ENCODE results near the gene ACTRT2. TPM values are rescaled to one million over a fixed set of nuclear protein-coding genes. Genes with fewer than 3 reads are reported as not detected.

The ACTRT2 gene
- total RNA-seq, 1 donor = not detected

DNA sequence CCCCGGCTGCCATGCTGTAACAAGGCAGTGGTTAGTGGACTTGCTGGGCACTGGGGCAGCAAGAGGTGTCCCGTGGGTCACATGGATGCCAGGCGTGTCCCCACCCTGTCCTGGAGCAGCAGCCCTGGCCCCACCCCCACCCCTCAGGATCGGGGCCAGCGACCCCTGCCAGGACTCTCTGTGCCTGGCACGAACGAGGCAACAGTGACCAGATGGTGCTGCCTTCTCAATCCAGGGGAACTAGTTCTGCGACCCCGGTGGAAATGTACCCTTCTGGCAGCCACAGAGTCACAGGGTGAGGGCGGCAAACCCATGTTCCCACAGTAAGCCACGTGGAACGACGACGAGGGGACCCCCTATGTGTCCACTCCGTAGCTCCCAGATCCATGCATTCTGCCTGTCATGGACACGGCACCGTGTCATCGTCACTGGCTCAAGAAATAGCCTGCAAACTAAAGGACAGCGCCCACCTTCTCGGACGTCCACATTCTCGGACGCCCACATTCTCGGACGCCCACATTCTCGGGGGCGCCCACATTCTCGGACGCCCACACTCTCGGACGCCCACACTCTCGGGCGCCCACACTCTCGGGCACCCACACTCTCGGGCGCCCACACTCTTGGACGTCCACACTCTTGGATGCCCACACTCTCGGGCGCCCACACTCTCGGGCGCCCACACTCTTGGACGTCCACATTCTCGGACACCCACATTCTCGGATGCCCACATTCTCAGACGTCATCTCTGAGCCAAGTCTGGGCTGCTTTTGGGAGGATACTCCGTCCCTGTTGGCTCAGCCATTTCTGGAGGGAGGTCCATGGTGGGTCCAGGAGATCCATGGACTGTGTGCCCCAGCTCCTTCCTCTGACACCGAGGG is 19.6 kb upstream of the ACTRT2 start:
- no peak for DNase-seq (ENCODE audit: low read depth in 2 of 3, low spot score in 2 of 3)

DNA sequence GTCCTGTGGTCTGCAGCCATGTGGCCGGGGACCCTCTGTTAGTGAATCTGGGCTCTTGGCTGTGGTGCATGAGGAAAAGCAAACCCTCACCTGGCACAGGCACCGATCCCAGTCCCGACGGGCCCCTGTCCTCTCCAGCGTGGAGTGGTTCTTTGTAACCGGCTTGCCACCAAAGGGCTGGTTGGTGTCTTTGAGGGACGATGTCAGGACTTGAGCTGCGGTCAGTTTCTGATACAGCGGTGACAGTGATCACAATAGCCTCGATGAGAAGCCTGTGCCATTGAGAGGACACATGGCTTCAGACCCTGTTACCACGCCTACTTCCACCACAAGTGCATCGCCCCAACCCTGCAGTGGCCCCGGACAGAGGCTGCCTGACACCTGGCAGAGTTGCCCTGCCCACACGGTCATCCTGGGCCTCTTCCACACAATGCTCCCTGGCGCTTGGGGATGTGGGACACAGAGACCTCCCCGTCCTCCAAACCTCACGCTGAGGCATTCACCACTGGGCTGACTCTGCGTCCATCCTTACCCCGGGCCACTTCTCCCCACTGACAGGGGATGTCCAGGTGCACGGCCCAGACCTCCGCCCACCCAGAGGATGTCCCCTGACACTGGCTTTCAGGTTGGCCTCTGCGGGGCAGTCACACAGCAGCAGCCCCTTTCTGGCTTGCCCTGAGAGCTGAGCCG is 18.8 kb upstream of the ACTRT2 start:
- DNase-seq (ENCODE audit: low read depth in 2 of 3, low spot score in 2 of 3) = no peak

DNA sequence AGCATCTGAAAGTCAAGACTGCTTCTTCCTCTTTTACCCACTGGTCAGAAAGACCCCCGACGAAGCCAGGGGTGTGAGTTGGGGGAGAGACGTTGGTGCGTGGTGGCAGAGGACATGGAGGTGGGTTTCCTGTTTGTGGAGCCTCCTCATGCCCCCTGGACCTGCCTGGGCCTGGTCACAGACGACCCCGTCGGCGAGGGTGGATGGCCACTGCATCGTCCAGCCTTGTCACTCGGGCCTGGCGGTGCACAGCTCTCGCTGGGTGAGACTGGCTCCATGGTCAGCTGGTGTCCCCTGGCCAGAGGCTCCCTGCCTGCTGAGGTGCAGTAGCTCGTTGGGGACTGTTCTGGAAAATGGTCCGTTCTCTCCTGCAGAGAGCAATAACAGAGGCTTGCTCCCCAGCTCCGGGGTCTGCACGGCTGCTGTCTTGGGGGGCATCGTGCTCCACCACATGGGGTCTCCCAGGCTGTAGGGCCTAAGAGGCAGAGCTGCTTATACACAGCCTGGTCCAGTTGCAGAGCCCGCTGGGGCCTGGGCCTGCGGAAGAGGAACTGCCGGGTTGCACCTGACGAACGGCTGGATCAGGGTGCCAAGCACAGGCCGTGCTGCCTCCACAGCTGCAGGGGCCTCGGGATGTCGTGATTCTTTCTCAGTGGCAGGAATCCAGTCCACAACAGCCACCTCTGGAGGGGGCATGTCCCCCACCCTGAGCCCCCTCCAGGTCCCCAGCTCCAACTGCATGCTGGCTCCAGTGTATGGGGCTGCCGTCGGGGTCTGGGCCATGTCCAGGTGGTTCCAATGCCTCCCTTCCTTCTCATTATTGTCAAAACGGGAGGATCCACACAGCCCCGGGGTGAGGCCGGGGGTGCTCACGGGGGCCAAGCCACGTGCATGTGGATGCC is 18.0 kb upstream of the ACTRT2 start:
- no peak for DNase-seq (ENCODE audit: low read depth in 2 of 3, low spot score in 2 of 3)

DNA sequence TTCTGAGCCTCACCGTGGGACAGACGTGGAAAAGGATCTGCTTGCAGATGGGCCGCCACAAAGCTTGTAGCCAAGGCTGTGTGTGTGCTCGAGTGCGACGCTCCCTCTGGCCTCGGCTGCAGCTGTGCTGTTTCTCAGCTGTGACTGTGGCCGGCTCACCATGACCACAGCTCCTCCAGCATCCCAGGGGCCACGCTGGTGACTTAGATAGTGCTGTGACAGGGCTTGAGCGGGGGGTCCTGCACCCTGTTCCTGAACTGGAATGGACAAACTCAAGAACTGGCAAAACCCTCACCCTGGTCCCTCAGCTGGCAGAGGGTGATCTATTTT is 17.4 kb upstream of the ACTRT2 start:
- no peak for DNase-seq (ENCODE audit: low read depth in 2 of 3, low spot score in 2 of 3)

DNA sequence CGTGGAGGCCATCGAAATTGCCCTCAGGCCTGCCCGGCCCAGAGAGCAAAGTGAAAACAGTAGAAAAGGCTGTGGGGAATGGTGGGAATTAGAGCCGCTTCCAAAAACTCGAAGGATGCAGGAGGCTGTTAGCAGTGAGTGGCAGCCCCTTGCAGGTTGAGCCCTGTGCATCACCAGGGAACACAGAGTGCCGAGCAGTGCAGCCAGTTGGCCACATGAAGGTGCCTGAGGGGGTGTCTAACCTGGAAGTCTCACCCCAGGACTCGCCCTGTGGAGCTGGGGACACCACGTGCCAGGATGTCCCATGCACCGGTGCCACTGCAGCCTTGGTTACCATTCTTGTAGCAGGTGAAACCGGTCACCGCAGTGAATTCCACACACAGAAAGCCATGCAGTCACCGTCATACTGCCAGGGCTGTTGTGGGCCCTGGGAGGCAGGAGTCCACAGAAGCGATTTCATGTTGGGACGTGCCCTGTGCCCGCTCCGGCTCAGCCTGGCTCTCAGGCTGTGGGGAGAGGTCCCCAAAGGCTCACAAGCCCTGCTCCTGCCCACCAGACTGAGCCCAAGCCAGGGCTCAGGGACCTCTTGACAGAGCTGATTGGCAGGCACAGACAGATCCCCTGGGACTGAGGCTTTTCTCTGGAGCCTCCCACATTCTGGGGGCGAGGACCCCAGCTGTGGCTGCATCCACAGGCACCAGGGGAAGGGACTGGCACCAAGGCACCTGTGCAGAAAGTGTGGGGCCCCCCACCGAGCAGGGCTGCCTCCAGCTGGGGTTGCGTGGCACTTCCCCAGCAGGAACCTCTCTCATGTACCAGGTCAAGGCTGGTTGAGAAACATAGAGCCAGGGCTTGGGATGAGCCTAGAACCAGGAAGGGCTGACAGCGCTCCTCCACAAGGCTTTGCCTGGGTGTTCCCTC is 16.7 kb upstream of the ACTRT2 start:
- no peak for DNase-seq (ENCODE audit: low read depth in 2 of 3, low spot score in 2 of 3)

DNA sequence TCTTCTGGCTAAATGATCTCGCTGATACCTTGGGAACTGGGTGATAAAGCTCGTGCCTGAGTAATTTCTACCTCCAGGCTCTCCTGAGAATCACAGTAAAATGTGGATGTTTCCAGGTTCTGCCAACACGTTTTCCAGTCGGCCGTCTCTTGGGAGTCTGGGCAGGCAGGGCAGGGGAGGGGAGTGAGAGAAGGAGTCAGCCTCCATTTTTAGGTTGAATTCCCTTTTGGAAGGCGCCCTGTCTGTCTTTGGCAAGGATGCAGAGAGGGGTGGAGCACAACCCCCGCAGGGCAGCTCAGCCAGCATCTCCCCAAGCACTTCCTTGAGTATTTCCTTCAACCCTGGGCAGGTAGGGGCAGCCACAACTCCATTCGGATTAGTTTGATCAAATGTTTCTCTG is 15.5 kb upstream of the ACTRT2 start:
- no peak for DNase-seq (ENCODE audit: low read depth in 2 of 3, low spot score in 2 of 3)

DNA sequence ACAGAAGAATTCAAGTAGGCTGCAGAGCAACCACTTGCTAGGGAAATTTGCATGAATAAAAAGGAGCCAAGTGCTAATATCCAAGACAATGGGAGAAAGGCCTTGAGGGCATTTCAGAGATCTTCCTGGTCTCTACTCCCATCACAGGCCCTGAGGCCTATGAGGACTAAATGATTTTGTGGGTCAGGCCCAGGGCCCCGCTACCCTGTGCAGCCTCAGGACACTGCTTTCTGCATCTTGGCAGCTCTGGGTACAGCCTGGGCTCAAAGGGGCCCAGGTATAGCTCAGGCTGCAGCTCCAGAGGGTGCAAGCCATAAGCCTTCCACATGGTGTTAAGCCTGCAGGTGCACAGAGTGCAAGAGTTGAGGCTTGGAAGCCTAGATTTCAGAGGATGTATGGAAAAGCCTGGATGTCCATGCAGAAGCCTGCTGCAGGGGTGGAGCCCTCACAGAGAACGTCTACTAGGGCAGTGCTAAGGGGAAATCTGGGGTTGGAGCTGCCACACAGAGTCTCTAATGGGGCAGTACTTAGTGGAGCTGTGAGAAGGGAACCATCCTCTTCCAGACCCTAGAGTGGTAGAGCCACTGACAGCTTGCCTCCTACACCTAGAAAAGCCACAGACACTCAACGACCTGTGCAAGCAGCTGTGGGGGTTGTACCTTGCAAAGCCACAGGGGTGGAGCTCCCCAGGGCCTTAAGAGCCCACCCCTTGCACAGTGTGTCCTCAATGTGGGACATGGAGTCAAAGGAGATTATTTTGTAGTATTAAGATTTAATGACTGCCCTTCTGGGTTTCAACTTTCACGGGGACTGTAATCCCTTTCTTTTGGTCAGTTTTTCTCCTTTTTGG is 13.7 kb upstream of the ACTRT2 start:
- DNase-seq (ENCODE audit: low read depth in 2 of 3, low spot score in 2 of 3) = no peak

DNA sequence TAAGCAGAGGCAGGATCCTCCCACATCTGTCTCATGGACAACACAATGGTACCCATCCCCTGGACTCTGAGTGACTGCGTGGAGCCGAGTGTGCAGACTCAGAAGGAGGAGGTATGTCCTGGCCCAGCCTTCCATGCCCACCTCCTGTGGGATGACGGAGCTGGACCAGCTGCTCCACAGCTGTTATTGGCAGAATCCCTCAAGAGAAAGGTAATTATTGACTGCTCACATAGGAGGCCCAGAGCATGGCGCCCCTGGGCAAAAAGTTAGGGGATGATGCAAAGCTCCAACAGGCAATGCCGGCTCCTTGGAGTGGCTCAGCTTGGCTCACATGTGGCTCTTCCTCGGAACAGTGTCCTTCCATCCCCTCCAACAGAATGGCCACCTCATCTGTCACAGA is 12.2 kb upstream of the ACTRT2 start:
- no peak for DNase-seq (ENCODE audit: low read depth in 2 of 3, low spot score in 2 of 3)

DNA sequence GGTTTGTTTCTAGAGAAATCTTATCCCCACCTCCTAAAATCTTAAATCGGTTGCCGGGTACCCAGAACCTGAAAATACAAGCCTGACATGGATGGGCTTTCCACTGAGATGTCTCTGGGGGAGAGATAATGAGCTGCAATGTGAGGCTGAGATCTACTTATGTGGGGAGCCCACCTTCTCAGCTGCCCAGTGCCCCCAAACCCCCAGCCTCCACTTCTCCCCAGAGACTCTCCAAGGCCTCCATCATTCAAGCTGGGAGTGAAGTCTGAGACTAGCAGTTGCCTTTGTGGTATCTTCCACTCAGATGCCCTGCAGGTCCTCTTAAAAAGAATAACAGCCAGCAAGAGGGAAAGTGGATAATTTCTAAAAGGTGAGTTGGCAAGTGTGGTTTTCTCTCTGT is 11.7 kb upstream of the ACTRT2 start:
- DNase-seq (ENCODE audit: low read depth in 2 of 3, low spot score in 2 of 3) = no peak

DNA sequence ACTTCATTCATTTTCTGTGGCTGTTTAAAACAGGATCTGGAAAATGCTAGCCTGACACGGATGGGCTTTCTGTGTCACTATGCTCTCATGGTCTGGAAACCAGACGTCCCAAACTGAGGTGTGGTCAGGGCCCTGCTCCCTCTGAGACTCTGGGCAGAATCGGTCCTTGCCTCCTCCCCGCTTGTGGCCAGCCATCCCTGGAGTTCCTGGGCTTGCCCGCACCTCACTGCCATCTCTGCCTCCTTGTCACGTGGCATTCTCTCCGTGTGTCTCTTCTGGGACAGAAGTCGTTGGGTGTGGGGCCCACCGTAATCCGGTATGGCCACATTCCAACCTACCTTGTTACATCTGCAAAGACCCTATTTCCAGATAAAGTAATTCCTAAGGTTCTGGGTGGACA is 10.1 kb upstream of the ACTRT2 start:
- DNase-seq (ENCODE audit: low read depth in 2 of 3, low spot score in 2 of 3) = no peak

DNA sequence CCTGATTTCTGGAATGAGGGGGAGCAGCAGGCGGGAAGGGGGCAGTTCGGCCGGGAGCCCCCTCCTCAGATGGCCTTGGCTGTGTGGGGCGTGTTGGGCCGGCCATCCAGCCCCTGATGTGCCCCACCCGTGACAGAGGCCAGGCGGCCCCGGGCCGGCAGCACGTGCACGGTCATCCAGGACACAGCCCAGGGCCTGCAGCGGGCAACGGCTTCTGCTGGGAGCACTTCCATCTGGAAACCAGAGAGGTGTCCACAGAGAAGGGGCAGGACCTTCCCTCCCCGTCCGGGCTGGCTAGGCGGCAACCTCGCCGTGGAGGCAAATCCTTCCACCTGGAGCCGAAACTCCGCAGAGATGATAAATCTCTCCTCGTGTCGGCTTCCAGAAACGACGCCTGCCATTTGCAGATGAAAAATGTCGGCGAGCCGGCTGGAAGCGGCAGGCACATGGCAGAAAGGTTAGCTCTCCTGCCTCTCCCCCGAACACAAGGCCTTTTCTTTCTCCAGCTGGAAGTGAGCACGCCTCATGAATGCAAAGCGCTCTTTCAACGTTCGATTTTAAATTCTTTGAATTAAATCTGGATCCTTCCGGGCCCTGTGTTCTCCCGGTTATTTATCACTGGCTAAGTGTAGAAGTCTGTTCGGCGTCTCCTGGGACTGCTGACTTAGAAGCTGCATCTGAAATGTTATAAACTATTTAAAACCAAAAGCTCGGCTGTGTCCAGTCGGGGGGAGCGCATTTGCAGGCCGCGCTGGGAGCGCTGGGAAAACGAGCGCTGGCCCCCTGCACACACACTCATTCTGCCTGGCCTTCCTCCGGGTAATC is 9.4 kb upstream of the ACTRT2 start:
- DNase-seq (ENCODE audit: low read depth in 2 of 3, low spot score in 2 of 3) = no peak

DNA sequence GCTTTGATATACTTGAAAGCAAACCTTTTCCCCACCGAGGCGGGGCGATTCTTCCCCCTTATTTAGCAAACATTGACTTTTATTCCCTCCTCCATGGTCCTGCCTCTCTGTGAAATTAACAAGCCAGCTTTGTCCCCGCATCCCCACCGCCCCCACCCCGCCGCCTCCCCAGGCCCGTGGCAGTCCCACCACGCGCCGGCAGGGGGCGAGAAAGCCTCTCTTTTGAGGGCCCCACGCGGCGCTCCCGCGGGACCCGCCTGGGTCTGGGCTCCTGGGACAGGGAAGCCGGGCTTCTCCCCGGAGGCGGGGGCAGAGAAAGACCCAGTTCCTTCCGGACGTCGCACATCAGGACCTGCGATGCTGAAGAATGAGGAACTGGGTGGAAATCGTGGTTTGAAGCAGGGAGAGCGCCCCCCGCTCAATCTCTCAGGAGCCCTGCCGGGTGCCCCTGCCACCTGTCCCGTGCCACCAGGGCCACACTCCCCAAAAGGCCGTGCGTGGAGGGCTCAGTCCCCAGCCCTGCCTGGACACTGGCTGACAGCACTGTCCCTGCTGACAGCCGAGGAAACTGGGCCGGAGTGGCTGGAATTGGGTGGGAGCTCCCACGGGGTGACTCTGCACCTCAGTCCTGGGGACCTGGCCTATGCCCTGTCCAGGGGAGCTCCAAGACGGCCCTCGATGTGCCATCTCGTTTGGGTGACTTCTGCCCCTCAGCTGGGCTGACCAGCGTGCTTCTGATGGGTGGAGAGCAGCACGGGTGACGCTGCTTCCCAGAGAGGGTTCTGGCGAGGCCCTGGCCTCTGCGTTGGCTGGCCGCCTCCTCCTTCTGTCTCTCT is 8.6 kb upstream of the ACTRT2 start:
- DNase-seq (ENCODE audit: low read depth in 2 of 3, low spot score in 2 of 3) = peak in 2 of 3 donors; percentile 52 to 65

DNA sequence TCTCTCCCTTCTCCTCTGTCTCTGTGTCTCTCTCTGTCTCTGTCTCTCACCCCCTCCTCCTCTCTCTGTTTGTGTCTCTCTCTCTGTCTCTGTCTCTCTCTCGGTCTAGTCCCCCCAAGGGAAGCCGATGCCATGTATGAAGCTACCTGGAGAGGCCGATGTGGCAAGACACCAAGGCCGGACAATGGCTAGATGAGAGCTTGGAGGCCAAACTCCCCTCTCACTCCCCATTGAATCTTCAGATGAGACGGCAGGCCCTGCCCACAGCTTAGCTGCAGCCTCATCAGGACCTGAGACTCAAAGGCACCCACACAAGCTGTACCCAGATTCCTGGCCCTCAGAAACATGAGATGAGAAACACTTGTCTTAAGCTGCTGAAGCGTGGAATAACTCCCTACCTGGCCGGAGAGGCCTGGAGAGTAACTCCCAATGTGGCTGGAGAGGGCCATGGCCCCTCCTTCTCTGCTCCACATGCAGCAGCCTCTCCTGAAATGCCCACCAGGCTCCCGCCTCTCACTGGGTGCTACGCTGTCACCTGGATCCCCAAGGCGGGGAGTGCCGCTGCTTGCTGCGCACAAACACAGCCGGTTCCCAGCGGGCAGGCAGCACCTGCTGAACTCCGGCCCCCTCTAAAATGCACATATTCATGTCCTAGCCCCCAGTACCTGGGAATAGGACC is 7.8 kb upstream of the ACTRT2 start:
- no peak for DNase-seq (ENCODE audit: low read depth in 2 of 3, low spot score in 2 of 3)

DNA sequence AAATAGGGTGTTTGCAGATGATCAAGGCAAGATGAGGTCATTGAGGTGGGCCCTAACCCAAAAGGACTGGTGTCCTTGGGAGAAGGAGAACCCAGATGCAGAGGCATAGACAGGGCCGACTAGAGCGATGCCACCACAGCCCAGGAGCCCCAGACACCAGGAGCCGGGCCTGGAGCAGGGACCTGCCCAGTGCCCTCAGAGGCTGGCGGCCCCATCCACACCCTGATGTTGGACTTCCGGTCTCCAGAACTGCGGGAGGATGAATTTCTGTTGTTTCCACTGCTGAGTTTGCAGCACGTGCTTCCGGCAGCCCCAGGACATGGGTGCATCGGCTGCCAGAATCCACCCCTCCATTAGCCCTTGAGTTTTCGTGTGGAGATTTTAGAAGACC is 7.2 kb upstream of the ACTRT2 start:
- no peak for DNase-seq (ENCODE audit: low read depth in 2 of 3, low spot score in 2 of 3)

DNA sequence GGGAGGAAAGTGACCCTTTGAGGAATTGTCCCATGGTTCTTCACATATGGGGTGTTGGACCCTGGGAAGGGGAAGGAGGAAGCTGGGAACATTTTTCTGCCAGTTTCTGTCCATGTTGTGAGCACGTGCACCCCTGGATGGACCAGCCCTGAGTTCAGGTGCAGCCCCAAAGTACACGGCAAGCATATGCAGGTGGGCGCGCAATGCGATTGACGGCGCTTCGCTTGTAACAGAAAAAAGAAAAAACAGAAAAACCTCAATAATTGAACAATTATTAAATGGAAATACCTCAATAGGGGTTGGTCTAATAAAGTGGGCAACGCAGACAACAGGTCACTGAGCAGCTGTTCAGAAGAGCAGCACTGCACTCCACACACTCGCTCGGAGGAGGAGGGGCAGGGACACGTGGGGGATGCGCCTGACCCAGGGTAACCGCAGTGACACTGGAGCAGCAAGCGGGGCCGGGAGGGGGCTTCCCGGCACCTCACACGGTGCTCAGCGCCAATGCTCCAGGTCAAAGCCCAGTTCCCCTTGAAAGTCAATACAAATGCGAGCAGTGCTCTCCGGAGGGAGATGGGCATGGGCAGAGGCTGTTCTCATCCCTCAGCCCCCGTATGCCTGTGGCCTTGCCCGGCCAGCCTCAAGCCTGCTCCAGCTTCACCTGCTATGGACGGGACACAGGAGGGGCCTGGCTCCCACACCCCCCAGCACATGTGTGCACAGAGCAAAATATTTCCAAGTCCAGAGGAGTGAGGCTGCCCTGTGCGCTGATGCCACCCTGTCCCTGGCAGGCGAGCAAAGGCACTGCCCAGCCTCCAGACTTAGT is 6.6 kb upstream of the ACTRT2 start:
- DNase-seq (ENCODE audit: low read depth in 2 of 3, low spot score in 2 of 3) = no peak

DNA sequence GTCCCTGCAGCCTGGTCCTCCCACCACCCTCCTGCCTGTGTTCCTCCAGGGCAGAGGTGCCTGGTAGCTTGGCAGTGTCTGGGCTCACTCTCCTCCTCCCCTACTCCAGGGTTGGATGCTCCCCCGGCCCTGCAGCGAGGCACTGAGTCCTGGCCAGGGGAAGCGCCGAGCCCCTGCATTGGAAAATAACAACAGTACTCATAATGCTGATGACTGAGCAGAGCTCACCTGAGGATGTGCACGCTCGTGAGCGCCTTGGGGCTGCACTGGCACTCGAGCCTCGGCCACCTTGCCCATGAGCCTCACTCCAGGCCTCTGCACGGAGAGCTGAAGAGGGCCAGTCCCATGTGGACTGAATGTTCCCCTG is 6.0 kb upstream of the ACTRT2 start:
- no peak for DNase-seq (ENCODE audit: low read depth in 2 of 3, low spot score in 2 of 3)
